ENCODE results near the gene VEZT.
A peak's percentile ranks its signal among the peaks of the same experiment; 100 is the strongest.

The VEZT gene

DNA sequence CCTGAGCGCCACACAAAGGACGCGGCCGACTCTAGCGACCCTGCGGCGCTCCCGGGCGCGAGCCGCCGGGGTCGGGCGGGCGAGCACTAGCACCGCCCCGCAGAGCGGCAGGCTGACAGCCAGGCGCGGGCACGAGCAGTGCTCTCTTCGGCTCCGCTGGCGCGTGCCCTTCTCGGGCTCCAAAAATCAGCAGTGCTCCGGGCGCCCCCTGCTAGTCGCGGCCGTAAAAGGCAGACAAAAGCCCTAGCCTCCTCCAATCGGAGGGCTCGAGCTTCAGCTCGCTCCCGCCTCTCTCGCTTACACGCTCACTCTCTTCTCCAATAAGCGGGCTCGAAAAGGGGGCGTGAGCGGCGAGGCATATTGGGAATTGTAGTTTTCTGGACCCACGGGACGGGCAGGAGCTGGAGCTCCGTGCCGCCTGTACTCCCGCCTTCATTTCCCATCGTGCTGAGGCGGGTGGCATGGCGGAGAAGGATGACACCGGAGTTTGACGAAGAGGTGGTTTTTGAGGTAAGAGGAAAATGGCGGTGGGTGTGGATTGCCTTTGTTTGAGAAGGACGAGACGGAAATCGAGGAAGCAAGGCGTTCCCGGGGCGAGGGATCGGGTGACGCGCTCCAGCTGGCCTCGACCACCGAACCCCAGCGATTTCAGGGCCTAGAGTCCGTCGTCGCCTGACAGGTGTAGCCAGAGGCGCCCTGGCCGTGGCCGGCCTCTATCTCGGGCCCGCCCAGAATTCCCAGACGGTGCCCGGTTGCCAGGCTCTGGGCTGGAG is at the start of gene VEZT, which contains the start of gene FGD6:
VEZT (plus strand) TSS at position 431 of the 773 bp plus-strand sequence; CDS start at position 475, 44 bp downstream.
FGD6 (minus strand) TSS at position 91 of the 773 bp plus-strand sequence. CDS start 227 bp downstream, outside the sequence.
- peak within 1 kb of the TSS; percentile 99 for H3K4me3 ChIP-seq (ENCODE audit: low read length)
- no peaks in the 10 kb centered on the region for H3K9me3 ChIP-seq (ENCODE audit: low read length)
- H3K4me1 ChIP-seq (ENCODE audit: insufficient read depth, low read length) = peaks cover 21% of the 10 kb centered on the region
- no peaks in the 10 kb centered on the region for H3K27me3 ChIP-seq (ENCODE audit: insufficient read depth, low read length)
- H3K36me3 ChIP-seq (ENCODE audit: insufficient read depth, low read length) = no peaks in the 10 kb centered on the region
- peak within 1 kb of the TSS; percentile 97 for H2AFZ ChIP-seq (ENCODE audit: low read depth, low read length)

GRCh38 chr12:95168746-95169145 is 48.9 kb upstream of the VEZT start:
- Histone ChIP-seq H3K36me3 (ENCODE audit: insufficient read depth, low read length) (peaks cover 14% of the 10 kb centered on the region), H3K4me3 (ENCODE audit: low read length) (no peak overlapping the region), H3K9me3 (ENCODE audit: low read length) (no peaks in the 10 kb centered on the region)

DNA sequence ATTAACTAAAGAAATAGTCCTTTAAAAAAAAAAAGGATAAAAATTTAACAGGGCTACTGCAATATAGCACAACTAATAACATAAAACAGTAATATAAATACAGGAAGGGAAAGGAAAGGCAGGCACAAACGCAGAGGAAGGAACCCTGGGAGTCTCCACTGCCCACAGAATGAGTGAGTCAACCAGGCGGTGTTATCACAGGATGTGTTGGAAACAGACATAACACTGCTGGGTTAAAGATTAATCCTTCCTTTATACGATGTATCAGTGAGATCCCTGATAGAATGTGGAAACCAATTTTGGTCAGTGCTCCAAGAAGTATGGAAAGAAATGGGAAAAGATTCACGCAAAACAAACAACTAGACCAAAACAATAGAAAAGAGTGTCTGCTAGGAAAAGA is 48.2 kb upstream of the VEZT start:
- Histone ChIP-seq H3K27me3 (ENCODE audit: insufficient read depth, low read length) (no peaks in the 10 kb centered on the region), H2AFZ (ENCODE audit: low read depth, low read length) (no peak overlapping the region), H3K4me1 (ENCODE audit: insufficient read depth, low read length) (peaks cover 3% of the 10 kb centered on the region), H3K9me3 (ENCODE audit: low read length) (no peaks in the 10 kb centered on the region), H3K36me3 (ENCODE audit: insufficient read depth, low read length) (peaks cover 14% of the 10 kb centered on the region), H3K4me3 (ENCODE audit: low read length) (no peak overlapping the region)

More at GRCh38 chr12:95168746-95169145, 48.9 kb upstream of the VEZT start:
- Histone ChIP-seq H3K27me3 (ENCODE audit: insufficient read depth, low read length) (no peaks in the 10 kb centered on the region), H2AFZ (ENCODE audit: low read depth, low read length) (no peak overlapping the region), H3K4me1 (ENCODE audit: insufficient read depth, low read length) (peaks cover 2% of the 10 kb centered on the region)

DNA sequence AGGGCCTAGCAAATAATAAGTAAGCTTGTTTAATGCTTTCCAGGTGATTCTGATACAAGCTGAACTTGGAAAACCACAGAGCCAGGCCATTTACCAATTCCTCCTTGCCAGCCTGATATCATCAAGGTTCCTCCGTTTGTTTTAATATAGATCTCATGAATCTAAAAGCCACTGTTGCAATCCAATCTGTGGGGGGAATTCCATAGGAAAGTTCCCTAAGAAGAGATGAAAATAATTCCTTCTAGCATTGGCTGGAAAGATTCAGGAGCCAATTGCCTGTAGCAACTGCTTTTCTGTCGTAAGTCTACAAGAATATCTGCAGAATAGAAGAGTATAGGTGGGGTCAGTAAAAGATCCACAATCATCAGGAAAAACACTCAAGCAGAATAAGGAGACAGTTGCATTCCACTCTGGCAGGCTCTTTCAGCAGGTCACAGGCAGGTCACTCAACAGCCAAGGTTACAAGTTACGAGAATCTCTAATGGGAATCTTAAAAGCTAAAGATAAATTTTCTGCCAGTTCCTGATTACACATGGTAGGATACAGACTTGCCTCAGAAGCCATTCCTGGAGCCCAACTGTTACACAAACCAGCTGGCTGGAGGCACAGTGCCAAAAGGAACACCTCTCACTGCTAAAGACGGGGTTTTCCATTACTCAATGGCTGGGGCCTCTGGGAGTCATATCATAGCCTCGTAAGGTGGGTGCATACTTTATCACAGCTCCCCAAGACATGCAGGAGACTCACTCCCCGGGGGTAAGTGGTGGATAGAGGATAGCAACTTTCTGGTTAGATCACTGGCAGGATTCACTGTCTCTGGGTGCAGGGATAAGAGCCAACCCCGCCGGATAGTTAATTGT is 44.0 kb upstream of the VEZT start:
- Histone ChIP-seq H3K4me3 (ENCODE audit: low read length) (no peak overlapping the region), H3K36me3 (ENCODE audit: insufficient read depth, low read length) (peaks cover 14% of the 10 kb centered on the region), H3K27me3 (ENCODE audit: insufficient read depth, low read length) (no peaks in the 10 kb centered on the region), H2AFZ (ENCODE audit: low read depth, low read length) (no peak overlapping the region), H3K4me1 (ENCODE audit: insufficient read depth, low read length) (peaks cover 3% of the 10 kb centered on the region), H3K9me3 (ENCODE audit: low read length) (no peaks in the 10 kb centered on the region)

GRCh38 chr12:95177201-95177768 is 40.3 kb upstream of the VEZT start:
- peaks cover 3% of the 10 kb centered on the region for H3K36me3 ChIP-seq (ENCODE audit: insufficient read depth, low read length)
- no peak overlapping the region for H3K4me3 ChIP-seq (ENCODE audit: low read length)
- no peaks in the 10 kb centered on the region for H3K9me3 ChIP-seq (ENCODE audit: low read length)
- no peaks in the 10 kb centered on the region for H3K27me3 ChIP-seq (ENCODE audit: insufficient read depth, low read length)
- H3K4me1 ChIP-seq (ENCODE audit: insufficient read depth, low read length) = peaks cover 3% of the 10 kb centered on the region
- no peak overlapping the region for H2AFZ ChIP-seq (ENCODE audit: low read depth, low read length)

DNA sequence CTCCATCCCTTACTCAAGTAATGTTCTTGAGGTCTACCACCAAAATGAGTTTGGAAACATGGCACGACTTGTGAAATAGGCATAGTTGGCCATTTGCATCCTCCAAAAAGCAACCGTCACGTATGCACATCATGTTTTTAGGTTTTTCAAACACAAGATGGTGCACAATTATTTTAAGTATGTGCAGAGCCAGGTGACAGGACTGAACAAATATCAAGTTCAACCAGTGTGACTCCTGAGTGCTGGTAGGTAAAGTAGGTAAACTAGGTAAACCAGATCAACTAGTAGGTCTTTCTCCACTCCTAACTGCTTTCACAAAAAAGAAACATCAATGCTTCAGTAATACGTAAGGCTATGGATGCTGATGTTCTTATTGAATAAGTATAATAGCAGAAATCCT is 39.5 kb upstream of the VEZT start:
- H3K27me3 ChIP-seq (ENCODE audit: insufficient read depth, low read length) = no peaks in the 10 kb centered on the region
- no peaks in the 10 kb centered on the region for H3K9me3 ChIP-seq (ENCODE audit: low read length)
- H3K36me3 ChIP-seq (ENCODE audit: insufficient read depth, low read length) = no peaks in the 10 kb centered on the region
- H2AFZ ChIP-seq (ENCODE audit: low read depth, low read length) = no peak overlapping the region
- H3K4me3 ChIP-seq (ENCODE audit: low read length) = no peak overlapping the region
- H3K4me1 ChIP-seq (ENCODE audit: insufficient read depth, low read length) = peaks cover 3% of the 10 kb centered on the region

GRCh38 chr12:95179011-95179410 is 38.6 kb upstream of the VEZT start:
- Histone ChIP-seq H3K9me3 (ENCODE audit: low read length) (no peaks in the 10 kb centered on the region), H2AFZ (ENCODE audit: low read depth, low read length) (no peak overlapping the region), H3K4me3 (ENCODE audit: low read length) (no peak overlapping the region), H3K27me3 (ENCODE audit: insufficient read depth, low read length) (no peaks in the 10 kb centered on the region), H3K36me3 (ENCODE audit: insufficient read depth, low read length) (no peaks in the 10 kb centered on the region), H3K4me1 (ENCODE audit: insufficient read depth, low read length) (no peaks in the 10 kb centered on the region)

DNA sequence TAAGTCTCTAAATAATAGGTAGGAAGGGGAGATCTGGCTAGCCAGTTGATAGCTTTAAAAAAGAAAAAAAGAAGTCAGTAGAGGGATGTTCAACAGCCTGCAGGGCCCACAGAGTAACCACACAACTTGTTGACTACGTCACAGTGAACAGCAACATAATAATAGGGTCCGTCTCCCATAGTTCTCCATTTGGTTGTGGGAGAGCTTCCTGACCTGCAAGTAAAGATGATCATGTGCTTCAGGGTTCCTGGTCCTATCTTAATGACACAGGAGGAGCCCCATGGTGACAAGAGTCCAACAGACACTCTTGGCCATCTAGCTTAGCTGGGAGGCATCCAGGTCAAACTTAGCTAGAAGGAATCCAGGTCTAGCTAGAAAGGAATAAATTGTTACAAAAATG is 36.5 kb upstream of the VEZT start:
- Histone ChIP-seq H2AFZ (ENCODE audit: low read depth, low read length) (no peak overlapping the region), H3K27me3 (ENCODE audit: insufficient read depth, low read length) (no peaks in the 10 kb centered on the region), H3K4me3 (ENCODE audit: low read length) (no peak overlapping the region), H3K4me1 (ENCODE audit: insufficient read depth, low read length) (no peaks in the 10 kb centered on the region), H3K36me3 (ENCODE audit: insufficient read depth, low read length) (peaks cover 2% of the 10 kb centered on the region), H3K9me3 (ENCODE audit: low read length) (no peaks in the 10 kb centered on the region)

DNA sequence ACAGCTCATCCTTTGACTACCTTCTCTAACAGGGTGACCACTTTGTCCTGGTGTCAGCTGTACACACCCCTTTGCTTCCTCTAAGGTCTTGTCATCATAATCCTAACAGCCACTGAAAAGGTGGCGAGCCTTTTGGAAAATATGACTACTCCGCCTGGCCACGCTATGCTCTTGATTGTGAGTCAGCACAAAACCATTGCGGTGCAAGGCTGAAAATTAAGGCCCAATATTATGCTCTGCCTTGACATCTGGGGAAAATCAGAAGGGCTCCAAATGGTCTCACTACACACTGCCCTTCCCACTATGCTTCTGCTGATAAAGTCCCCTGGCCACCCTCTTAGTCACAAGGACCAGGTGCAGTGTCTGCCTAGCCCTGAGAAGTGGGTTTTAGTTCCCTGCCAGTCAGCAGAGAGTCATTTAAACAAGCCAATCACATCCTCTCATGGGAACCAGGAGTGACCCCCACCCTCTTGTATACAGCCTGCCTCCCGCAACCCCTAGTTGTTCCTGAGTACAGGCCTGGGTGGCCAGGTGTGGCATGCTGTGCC is 34.7 kb upstream of the VEZT start:
- Histone ChIP-seq H3K36me3 (ENCODE audit: insufficient read depth, low read length) (peaks cover 5% of the 10 kb centered on the region), H3K9me3 (ENCODE audit: low read length) (no peaks in the 10 kb centered on the region), H2AFZ (ENCODE audit: low read depth, low read length) (no peak overlapping the region), H3K4me3 (ENCODE audit: low read length) (no peak overlapping the region), H3K4me1 (ENCODE audit: insufficient read depth, low read length) (peaks cover 3% of the 10 kb centered on the region), H3K27me3 (ENCODE audit: insufficient read depth, low read length) (no peaks in the 10 kb centered on the region)

- Histone ChIP-seq H3K9me3 (ENCODE audit: low read length) (no peaks in the 10 kb centered on the region), H3K4me3 (ENCODE audit: low read length) (no peak overlapping the region), H2AFZ (ENCODE audit: low read depth, low read length) (no peak overlapping the region), H3K36me3 (ENCODE audit: insufficient read depth, low read length) (peaks cover 5% of the 10 kb centered on the region), H3K4me1 (ENCODE audit: insufficient read depth, low read length) (peaks cover 9% of the 10 kb centered on the region), H3K27me3 (ENCODE audit: insufficient read depth, low read length) (no peaks in the 10 kb centered on the region)
These were observed 33.5 kb upstream of the VEZT start for GRCh38 chr12:95184121-95184520.

DNA sequence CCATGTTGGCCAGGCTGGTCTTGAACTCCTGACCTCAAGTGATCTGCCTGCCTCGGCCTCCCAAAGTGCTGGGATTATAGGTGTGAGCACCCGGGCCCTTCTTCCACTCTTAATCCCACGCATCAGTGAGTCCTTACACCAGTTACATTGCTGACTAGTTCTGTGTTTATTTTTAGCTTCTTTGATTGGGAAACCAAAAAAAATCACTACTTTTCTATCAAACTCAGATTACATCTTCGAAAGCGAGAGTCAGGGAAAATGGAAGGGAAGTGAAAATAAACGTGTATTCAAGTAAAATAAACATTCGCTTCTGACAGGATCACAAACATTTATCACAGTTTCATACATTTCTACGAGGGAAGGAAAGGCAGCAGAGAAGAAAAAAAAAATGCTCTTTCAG is 32.5 kb upstream of the VEZT start:
- Histone ChIP-seq H3K9me3 (ENCODE audit: low read length) (no peaks in the 10 kb centered on the region), H3K36me3 (ENCODE audit: insufficient read depth, low read length) (peaks cover 5% of the 10 kb centered on the region), H3K4me1 (ENCODE audit: insufficient read depth, low read length) (peaks cover 9% of the 10 kb centered on the region), H3K4me3 (ENCODE audit: low read length) (no peak overlapping the region), H2AFZ (ENCODE audit: low read depth, low read length) (no peak overlapping the region), H3K27me3 (ENCODE audit: insufficient read depth, low read length) (no peaks in the 10 kb centered on the region)

DNA sequence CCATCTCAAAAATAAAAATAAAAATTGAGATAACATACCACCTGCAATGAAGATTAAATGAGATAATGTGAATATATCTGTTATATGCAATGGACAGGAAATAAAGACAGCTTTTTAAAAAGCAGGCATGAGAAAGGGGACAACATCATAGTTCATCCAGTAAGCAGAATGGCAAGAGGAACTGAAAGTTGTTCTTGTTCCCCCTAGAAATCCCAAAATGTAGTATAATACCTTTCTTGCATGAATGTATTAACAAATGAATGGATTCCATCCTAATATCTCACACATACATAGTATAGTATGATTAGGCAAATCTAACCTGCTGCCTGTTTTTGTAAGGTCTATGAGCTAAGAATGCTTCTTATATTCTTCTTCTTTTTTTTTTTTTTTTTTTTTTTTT is 31.8 kb upstream of the VEZT start:
- H2AFZ ChIP-seq (ENCODE audit: low read depth, low read length) = no peak overlapping the region
- no peaks in the 10 kb centered on the region for H3K27me3 ChIP-seq (ENCODE audit: insufficient read depth, low read length)
- peaks cover 5% of the 10 kb centered on the region for H3K36me3 ChIP-seq (ENCODE audit: insufficient read depth, low read length)
- no peak overlapping the region for H3K4me3 ChIP-seq (ENCODE audit: low read length)
- H3K9me3 ChIP-seq (ENCODE audit: low read length) = no peaks in the 10 kb centered on the region
- peaks cover 9% of the 10 kb centered on the region for H3K4me1 ChIP-seq (ENCODE audit: insufficient read depth, low read length)

All from neuron (in vitro differentiated cells).